ENCODE measurements around the gene CYP4B1.

DNA sequence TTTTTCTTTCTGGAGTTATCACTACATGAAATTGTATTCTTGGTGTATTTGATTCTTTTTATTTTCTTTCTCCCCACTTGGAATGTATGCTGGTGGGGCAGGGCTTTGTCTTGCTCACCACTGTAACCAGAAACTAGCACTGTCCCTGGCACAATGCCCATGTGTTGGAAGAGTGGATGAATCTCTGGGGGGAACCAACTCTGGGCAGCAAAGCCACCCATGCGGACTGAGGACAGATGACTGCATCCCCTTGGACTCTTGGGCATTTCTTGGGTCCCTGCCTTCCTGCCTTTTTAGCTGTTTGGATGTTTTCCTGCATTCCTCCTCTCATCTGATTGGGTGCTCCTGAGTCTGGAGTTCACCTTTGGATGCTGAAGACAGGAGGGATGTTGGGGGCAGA, 6.1 kb downstream of the CYP4B1 start:
- TF ChIP-seq, protein P1, sequence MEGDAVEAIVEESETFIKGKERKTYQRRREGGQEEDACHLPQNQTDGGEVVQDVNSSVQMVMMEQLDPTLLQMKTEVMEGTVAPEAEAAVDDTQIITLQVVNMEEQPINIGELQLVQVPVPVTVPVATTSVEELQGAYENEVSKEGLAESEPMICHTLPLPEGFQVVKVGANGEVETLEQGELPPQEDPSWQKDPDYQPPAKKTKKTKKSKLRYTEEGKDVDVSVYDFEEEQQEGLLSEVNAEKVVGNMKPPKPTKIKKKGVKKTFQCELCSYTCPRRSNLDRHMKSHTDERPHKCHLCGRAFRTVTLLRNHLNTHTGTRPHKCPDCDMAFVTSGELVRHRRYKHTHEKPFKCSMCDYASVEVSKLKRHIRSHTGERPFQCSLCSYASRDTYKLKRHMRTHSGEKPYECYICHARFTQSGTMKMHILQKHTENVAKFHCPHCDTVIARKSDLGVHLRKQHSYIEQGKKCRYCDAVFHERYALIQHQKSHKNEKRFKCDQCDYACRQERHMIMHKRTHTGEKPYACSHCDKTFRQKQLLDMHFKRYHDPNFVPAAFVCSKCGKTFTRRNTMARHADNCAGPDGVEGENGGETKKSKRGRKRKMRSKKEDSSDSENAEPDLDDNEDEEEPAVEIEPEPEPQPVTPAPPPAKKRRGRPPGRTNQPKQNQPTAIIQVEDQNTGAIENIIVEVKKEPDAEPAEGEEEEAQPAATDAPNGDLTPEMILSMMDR (conservative IDR thresholded peaks at IDR 0.05): no peak
- TF ChIP-seq ZFX (IDR thresholded peaks at IDR 0.05): no peak
